Ishikawa (cell line): Measurements from ENCODE around the gene MAST4.

ENCODE experiments used
- CEBPB ChIP-seq: IDR thresholded peaks from 2 replicates; pipeline ENCODE4 v1.6.1; 2012
- CREB1 ChIP-seq: IDR thresholded peaks from 2 replicates; pipeline ENCODE4 v1.6.1; 2012; ENCODE audit warnings: low read depth
- EGR1 ChIP-seq: IDR thresholded peaks from 2 replicates; pipeline ENCODE4 v1.6.1; 2012
- EP300 ChIP-seq: IDR thresholded peaks from 2 replicates; pipeline ENCODE4 v1.6.1; 2012; ENCODE audit warnings: borderline replicate concordance
- FOXM1 ChIP-seq: IDR thresholded peaks from 2 replicates; pipeline ENCODE4 v1.6.1; 2012; ENCODE audit warnings: low read depth, borderline replicate concordance
- NFIC ChIP-seq: IDR thresholded peaks from 2 replicates; pipeline ENCODE4 v1.6.1; 2012
- RAD21 ChIP-seq: IDR thresholded peaks from 2 replicates; pipeline ENCODE4 v1.6.1; 2012; ENCODE audit warnings: low read depth
- TAF1 ChIP-seq: IDR thresholded peaks from 2 replicates; pipeline ENCODE4 v1.6.1; 2012; ENCODE audit warnings: low read depth, mild to moderate bottlenecking
- TCF12 ChIP-seq: IDR thresholded peaks from 2 replicates; pipeline ENCODE4 v1.6.1; 2012; ENCODE audit warnings: low read depth
- TEAD4 ChIP-seq: IDR thresholded peaks from 2 replicates; pipeline ENCODE4 v1.6.1; 2012
- YY1 ChIP-seq: IDR thresholded peaks from 2 replicates; pipeline ENCODE4 v1.6.1; 2012; ENCODE audit warnings: low read depth
- ZBTB7A ChIP-seq: IDR thresholded peaks from 2 replicates; pipeline ENCODE4 v1.6.1; 2012; ENCODE audit warnings: low read depth
- TF ChIP-seq, protein P1 (sequence below): IDR thresholded peaks from 2 replicates; pipeline ENCODE4 v1.6.1; 2012; ENCODE audit warnings: low read depth, mild to moderate bottlenecking
- TF ChIP-seq, protein P2 (sequence below): IDR thresholded peaks from 2 replicates; pipeline ENCODE4 v1.6.1; 2012
- TF ChIP-seq, protein P3 (sequence below): IDR thresholded peaks from 2 replicates; pipeline ENCODE4 v1.6.1; 2012

The MAST4 gene

DNA sequence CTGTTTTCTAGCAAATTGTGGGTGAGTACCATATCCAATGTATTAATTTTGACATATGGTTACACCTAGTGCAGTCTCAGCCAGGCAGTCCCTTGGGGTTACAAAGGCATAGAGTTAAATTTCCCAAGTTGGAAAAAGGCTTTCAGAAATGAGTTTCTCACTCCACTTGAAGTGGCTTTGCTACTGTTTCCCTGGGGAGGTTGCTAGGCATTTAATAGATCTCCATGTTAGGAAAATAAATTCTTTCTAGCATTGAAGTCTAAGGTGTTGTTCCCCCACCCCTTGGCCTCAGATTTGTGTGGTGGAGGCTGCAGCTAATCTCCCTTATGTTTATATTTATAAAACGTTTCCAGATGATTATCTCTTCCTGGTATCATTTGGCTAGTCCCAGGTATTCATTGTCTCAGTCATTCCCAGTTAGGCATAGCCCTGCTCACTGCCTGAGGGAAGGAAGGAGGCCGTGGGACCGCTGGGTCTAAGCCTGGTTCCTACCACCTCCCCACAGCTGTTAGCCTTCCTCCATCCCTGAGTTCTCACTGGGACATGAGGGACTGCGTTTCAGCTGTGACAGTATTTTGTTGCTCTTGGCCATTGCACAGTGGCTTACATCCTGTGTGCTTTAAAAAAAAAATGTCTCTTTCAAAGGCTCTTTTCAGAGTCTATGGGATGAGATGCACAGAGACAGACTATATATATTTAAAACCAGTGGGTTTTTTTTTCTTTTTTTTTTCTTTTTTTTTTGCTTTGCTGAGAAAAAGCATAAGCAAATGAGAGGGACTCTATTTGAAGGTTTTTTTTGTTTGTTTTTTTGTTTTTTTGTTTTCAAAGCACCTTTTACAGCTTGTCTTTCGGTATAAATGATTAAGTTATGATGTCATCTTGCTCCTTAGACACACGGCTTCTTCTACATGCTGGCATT lies 121.5 kb downstream of the MAST4 start:
- TF ChIP-seq NFIC (no peak), EGR1 (no peak), FOXM1 (no peak), EP300 (no peak), RAD21 (no peak)

DNA sequence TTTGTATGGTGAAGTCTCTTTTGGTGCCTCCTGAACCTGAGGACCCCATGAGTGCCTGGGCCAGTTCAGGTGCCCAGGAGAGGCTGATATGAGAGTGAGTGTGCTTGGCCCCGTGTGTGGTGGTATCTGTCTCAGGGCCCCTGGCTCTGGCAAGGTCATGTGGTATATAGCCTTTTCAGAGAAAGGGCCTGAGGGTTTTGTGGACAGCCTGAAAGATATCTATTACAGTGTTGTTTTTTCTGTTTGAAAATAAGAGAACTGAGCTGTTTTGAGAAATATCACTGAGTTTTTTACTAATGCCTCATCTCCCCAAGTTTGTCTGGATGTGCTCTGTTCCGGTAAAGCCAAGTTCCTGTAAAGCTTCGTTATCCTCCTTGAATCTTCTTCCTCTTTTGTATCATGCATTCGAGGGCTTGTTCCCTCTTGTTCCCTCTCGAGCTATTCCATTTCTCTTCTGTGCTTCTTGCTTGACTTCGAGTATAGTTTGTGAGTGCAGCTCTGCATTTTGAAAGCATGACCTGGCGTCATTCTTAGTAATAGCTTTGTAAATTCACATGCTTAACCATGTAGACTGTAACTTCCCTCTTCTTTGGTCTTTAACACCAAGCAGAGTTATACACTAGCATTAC lies 122.3 kb downstream of the MAST4 start:
- TF ChIP-seq TCF12 (no peak), YY1 (no peak), RAD21 (no peak), NFIC (no peak), EP300 (no peak), ZBTB7A (no peak), TAF1 (no peak), CREB1 (no peak), FOXM1 (no peak)
- TF ChIP-seq, protein P1, sequence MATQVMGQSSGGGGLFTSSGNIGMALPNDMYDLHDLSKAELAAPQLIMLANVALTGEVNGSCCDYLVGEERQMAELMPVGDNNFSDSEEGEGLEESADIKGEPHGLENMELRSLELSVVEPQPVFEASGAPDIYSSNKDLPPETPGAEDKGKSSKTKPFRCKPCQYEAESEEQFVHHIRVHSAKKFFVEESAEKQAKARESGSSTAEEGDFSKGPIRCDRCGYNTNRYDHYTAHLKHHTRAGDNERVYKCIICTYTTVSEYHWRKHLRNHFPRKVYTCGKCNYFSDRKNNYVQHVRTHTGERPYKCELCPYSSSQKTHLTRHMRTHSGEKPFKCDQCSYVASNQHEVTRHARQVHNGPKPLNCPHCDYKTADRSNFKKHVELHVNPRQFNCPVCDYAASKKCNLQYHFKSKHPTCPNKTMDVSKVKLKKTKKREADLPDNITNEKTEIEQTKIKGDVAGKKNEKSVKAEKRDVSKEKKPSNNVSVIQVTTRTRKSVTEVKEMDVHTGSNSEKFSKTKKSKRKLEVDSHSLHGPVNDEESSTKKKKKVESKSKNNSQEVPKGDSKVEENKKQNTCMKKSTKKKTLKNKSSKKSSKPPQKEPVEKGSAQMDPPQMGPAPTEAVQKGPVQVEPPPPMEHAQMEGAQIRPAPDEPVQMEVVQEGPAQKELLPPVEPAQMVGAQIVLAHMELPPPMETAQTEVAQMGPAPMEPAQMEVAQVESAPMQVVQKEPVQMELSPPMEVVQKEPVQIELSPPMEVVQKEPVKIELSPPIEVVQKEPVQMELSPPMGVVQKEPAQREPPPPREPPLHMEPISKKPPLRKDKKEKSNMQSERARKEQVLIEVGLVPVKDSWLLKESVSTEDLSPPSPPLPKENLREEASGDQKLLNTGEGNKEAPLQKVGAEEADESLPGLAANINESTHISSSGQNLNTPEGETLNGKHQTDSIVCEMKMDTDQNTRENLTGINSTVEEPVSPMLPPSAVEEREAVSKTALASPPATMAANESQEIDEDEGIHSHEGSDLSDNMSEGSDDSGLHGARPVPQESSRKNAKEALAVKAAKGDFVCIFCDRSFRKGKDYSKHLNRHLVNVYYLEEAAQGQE, result no peak
- TF ChIP-seq, protein P2, sequence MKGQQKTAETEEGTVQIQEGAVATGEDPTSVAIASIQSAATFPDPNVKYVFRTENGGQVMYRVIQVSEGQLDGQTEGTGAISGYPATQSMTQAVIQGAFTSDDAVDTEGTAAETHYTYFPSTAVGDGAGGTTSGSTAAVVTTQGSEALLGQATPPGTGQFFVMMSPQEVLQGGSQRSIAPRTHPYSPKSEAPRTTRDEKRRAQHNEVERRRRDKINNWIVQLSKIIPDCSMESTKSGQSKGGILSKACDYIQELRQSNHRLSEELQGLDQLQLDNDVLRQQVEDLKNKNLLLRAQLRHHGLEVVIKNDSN, result no peak

DNA sequence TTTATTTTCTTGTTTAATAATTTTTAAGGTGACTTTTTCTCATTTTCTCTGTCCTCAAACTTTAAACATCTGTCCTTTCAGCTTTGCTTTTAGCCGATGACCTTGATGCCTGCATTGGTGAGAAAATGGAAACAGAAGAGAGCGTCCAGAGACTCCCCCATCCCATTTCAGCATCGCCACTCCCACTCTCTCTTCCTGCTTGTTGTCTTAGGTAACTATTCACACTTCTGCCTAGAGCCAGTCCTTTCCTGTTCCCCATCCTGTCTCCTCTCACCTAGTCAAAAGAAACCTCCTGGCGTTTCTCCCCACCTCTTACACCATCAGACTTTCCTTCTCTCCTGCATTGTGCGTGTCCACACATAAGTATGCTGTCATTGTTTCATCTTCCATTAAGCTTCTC lies 124.6 kb downstream of the MAST4 start:
- TF ChIP-seq FOXM1 (no peak), ZBTB7A (no peak), YY1 (no peak), TAF1 (no peak), CREB1 (no peak), TEAD4 (no peak), EGR1 (no peak), CEBPB (no peak)
- TF ChIP-seq, protein P1, result no peak
- TF ChIP-seq, protein P2, result no peak
- TF ChIP-seq, protein P3, sequence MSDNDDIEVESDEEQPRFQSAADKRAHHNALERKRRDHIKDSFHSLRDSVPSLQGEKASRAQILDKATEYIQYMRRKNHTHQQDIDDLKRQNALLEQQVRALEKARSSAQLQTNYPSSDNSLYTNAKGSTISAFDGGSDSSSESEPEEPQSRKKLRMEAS, result no peak

DNA sequence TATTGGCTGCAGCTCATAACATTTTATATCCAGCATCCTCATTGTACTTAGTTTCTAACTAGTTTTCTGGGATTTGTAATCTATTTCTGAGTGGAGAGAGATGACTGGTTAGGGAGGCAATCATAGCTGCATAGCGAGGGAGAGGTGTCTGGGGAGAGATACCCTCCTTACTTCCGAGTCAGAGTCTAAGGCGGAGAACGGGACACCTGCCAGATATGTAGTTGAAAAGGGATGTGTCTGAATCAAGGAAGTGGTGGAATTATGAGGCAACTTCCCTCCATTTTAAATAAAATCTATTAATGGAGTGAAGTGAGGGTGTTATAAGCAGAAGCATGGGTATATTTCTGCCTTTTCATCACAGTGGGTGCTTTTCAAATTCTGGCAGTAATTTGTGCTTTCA lies 126.5 kb downstream of the MAST4 start:
- no peak for TF ChIP-seq FOXM1
- no peak for TF ChIP-seq EP300
- TF ChIP-seq RAD21, result no peak
- no peak for TF ChIP-seq TAF1
- TF ChIP-seq, protein P1, result no peak
- TF ChIP-seq, protein P2, result no peak
- TF ChIP-seq EGR1, result no peak
- TF ChIP-seq TCF12, result no peak
- TF ChIP-seq, protein P3, result no peak
- no peak for TF ChIP-seq CREB1
- TF ChIP-seq YY1, result no peak
